ENCODE measurements around the gene TENM3.

Gene TENM3

GRCh38 chr4:182429896-182430295 lies 186.7 kb downstream of the TENM3 start:
- DNase-seq: no peak
- no peak overlapping the region for H3K27ac ChIP-seq (ENCODE audit: low read length)

GRCh38 chr4:182432819-182433218 lies 189.6 kb downstream of the TENM3 start:
- ATAC-seq (ENCODE audit: insufficient read depth, low read depth): no peak

More at GRCh38 chr4:182429896-182430295, 186.7 kb downstream of the TENM3 start:
- H3K9ac ChIP-seq (ENCODE audit: low read depth, low read length): no peak overlapping the region
- H3K36me3 ChIP-seq (ENCODE audit: insufficient read depth, low read length): no peaks in the 10 kb centered on the region
- no peak overlapping the region for H2AFZ ChIP-seq (ENCODE audit: low read depth, low read length)
- no peak for ATAC-seq (ENCODE audit: insufficient read depth, low read depth)
- no peaks in the 10 kb centered on the region for H3K9me3 ChIP-seq (ENCODE audit: insufficient read depth, low read length, severe bottlenecking)
- TF ChIP-seq EZH2 (IDR thresholded peaks at IDR 0.05; ENCODE audit: borderline replicate concordance, low read depth, low read length, severe bottlenecking) (no peak), CTCF (IDR thresholded peaks at IDR 0.05; ENCODE audit: borderline replicate concordance, extremely low read depth, low read length, poor library complexity, severe bottlenecking) (no peak)
- no peaks in the 10 kb centered on the region for H3K79me2 ChIP-seq (ENCODE audit: insufficient read depth, low read length)
- no peaks in the 10 kb centered on the region for H3K4me1 ChIP-seq (ENCODE audit: insufficient read depth, low read length)
- no peak overlapping the region for H3K4me3 ChIP-seq (ENCODE audit: low read depth in 1 of 2, low read length in 2 of 2)
- H3K4me2 ChIP-seq (ENCODE audit: insufficient read depth, low read length): no peak overlapping the region
- H4K20me1 ChIP-seq (ENCODE audit: insufficient read depth, low read length): no peaks in the 10 kb centered on the region
- no peaks in the 10 kb centered on the region for H3K27me3 ChIP-seq (ENCODE audit: insufficient read depth, low read length, poor library complexity)

GRCh38 chr4:182434720-182435119 lies 191.5 kb downstream of the TENM3 start:
- no peak overlapping the region for H3K4me2 ChIP-seq (ENCODE audit: insufficient read depth, low read length)
- H3K27ac ChIP-seq (ENCODE audit: low read length): no peak overlapping the region
- DNase-seq: no peak
- H3K79me2 ChIP-seq (ENCODE audit: insufficient read depth, low read length): no peaks in the 10 kb centered on the region
- no peaks in the 10 kb centered on the region for H3K27me3 ChIP-seq (ENCODE audit: insufficient read depth, low read length, poor library complexity)
- no peaks in the 10 kb centered on the region for H4K20me1 ChIP-seq (ENCODE audit: insufficient read depth, low read length)
- H3K4me3 ChIP-seq (ENCODE audit: low read depth in 1 of 2, low read length in 2 of 2): no peak overlapping the region
- H3K9ac ChIP-seq (ENCODE audit: low read depth, low read length): no peak overlapping the region
- TF ChIP-seq EZH2 (IDR thresholded peaks at IDR 0.05; ENCODE audit: borderline replicate concordance, low read depth, low read length, severe bottlenecking) (no peak), CTCF (IDR thresholded peaks at IDR 0.05; ENCODE audit: borderline replicate concordance, extremely low read depth, low read length, poor library complexity, severe bottlenecking) (no peak)
- H3K36me3 ChIP-seq (ENCODE audit: insufficient read depth, low read length): no peaks in the 10 kb centered on the region
- no peak overlapping the region for H2AFZ ChIP-seq (ENCODE audit: low read depth, low read length)
- no peaks in the 10 kb centered on the region for H3K4me1 ChIP-seq (ENCODE audit: insufficient read depth, low read length)
- no peak for ATAC-seq (ENCODE audit: insufficient read depth, low read depth)
- H3K9me3 ChIP-seq (ENCODE audit: insufficient read depth, low read length, severe bottlenecking): no peaks in the 10 kb centered on the region

More at GRCh38 chr4:182432819-182433218, 189.6 kb downstream of the TENM3 start:
- no peak overlapping the region for H3K4me2 ChIP-seq (ENCODE audit: insufficient read depth, low read length)
- no peak for DNase-seq
- H3K9ac ChIP-seq (ENCODE audit: low read depth, low read length): no peak overlapping the region
- TF ChIP-seq EZH2 (IDR thresholded peaks at IDR 0.05; ENCODE audit: borderline replicate concordance, low read depth, low read length, severe bottlenecking) (no peak), CTCF (IDR thresholded peaks at IDR 0.05; ENCODE audit: borderline replicate concordance, extremely low read depth, low read length, poor library complexity, severe bottlenecking) (no peak)
- no peaks in the 10 kb centered on the region for H3K36me3 ChIP-seq (ENCODE audit: insufficient read depth, low read length)
- no peaks in the 10 kb centered on the region for H3K79me2 ChIP-seq (ENCODE audit: insufficient read depth, low read length)
- H4K20me1 ChIP-seq (ENCODE audit: insufficient read depth, low read length): no peaks in the 10 kb centered on the region
- no peak overlapping the region for H2AFZ ChIP-seq (ENCODE audit: low read depth, low read length)
- H3K4me1 ChIP-seq (ENCODE audit: insufficient read depth, low read length): no peaks in the 10 kb centered on the region
- no peak overlapping the region for H3K27ac ChIP-seq (ENCODE audit: low read length)
- no peak overlapping the region for H3K4me3 ChIP-seq (ENCODE audit: low read depth in 1 of 2, low read length in 2 of 2)
- H3K9me3 ChIP-seq (ENCODE audit: insufficient read depth, low read length, severe bottlenecking): no peaks in the 10 kb centered on the region
- no peaks in the 10 kb centered on the region for H3K27me3 ChIP-seq (ENCODE audit: insufficient read depth, low read length, poor library complexity)

GRCh38 chr4:182435401-182435800 lies 192.2 kb downstream of the TENM3 start:
- ATAC-seq (ENCODE audit: insufficient read depth, low read depth): no peak
- H3K9me3 ChIP-seq (ENCODE audit: insufficient read depth, low read length, severe bottlenecking): no peaks in the 10 kb centered on the region
- no peaks in the 10 kb centered on the region for H3K4me1 ChIP-seq (ENCODE audit: insufficient read depth, low read length)
- no peak overlapping the region for H3K4me3 ChIP-seq (ENCODE audit: low read depth in 1 of 2, low read length in 2 of 2)
- no peaks in the 10 kb centered on the region for H4K20me1 ChIP-seq (ENCODE audit: insufficient read depth, low read length)
- no peaks in the 10 kb centered on the region for H3K79me2 ChIP-seq (ENCODE audit: insufficient read depth, low read length)
- no peak overlapping the region for H3K27ac ChIP-seq (ENCODE audit: low read length)
- no peak overlapping the region for H3K4me2 ChIP-seq (ENCODE audit: insufficient read depth, low read length)
- no peak for DNase-seq
- H3K9ac ChIP-seq (ENCODE audit: low read depth, low read length): no peak overlapping the region
- no peaks in the 10 kb centered on the region for H3K36me3 ChIP-seq (ENCODE audit: insufficient read depth, low read length)
- no peaks in the 10 kb centered on the region for H3K27me3 ChIP-seq (ENCODE audit: insufficient read depth, low read length, poor library complexity)
- no peak overlapping the region for H2AFZ ChIP-seq (ENCODE audit: low read depth, low read length)
- TF ChIP-seq CTCF (IDR thresholded peaks at IDR 0.05; ENCODE audit: borderline replicate concordance, extremely low read depth, low read length, poor library complexity, severe bottlenecking) (no peak), EZH2 (IDR thresholded peaks at IDR 0.05; ENCODE audit: borderline replicate concordance, low read depth, low read length, severe bottlenecking) (no peak)
